ENCODE measurements around the gene MTM1.

The MTM1 gene

GRCh38 chrX:150683536-150684146, 115.2 kb downstream of the MTM1 start:
- TF ChIP-seq POLR2AphosphoS5 (IDR thresholded peaks at IDR 0.05; ENCODE audit: low read depth, low read length), result no peak
- TF ChIP-seq SIN3A (IDR thresholded peaks at IDR 0.05; ENCODE audit: borderline replicate concordance, insufficient read depth, low read length), result no peak
- TF ChIP-seq REST (IDR thresholded peaks at IDR 0.05; ENCODE audit: insufficient read depth in 1 of 2, low read depth in 2 of 2, low read length in 2 of 2), result no peak
- TF ChIP-seq TAF1 (IDR thresholded peaks at IDR 0.05; ENCODE audit: borderline replicate concordance, insufficient read depth, low read length), result no peak
- no peak for TF ChIP-seq FOXP2 (optimal IDR thresholded peaks at IDR 0.05; ENCODE audit: borderline replicate concordance, extremely low read depth, extremely low read length, insufficient read depth)

- TF ChIP-seq TAF1 (IDR thresholded peaks at IDR 0.05; ENCODE audit: borderline replicate concordance, insufficient read depth, low read length), result no peak
- no peak for TF ChIP-seq REST (IDR thresholded peaks at IDR 0.05; ENCODE audit: insufficient read depth in 1 of 2, low read depth in 2 of 2, low read length in 2 of 2)
- no peak for TF ChIP-seq SIN3A (IDR thresholded peaks at IDR 0.05; ENCODE audit: borderline replicate concordance, insufficient read depth, low read length)
- no peak for TF ChIP-seq FOXP2 (optimal IDR thresholded peaks at IDR 0.05; ENCODE audit: borderline replicate concordance, extremely low read depth, extremely low read length, insufficient read depth)
- TF ChIP-seq POLR2AphosphoS5 (IDR thresholded peaks at IDR 0.05; ENCODE audit: low read depth, low read length), result no peak
These were observed 120.6 kb downstream of the MTM1 start for GRCh38 chrX:150688911-150689451.

GRCh38 chrX:150690126-150690525, 121.7 kb downstream of the MTM1 start:
- TF ChIP-seq SIN3A (IDR thresholded peaks at IDR 0.05; ENCODE audit: borderline replicate concordance, insufficient read depth, low read length) (no peak), FOXP2 (optimal IDR thresholded peaks at IDR 0.05; ENCODE audit: borderline replicate concordance, extremely low read depth, extremely low read length, insufficient read depth) (no peak), POLR2AphosphoS5 (IDR thresholded peaks at IDR 0.05; ENCODE audit: low read depth, low read length) (no peak), REST (IDR thresholded peaks at IDR 0.05; ENCODE audit: insufficient read depth in 1 of 2, low read depth in 2 of 2, low read length in 2 of 2) (no peak), TAF1 (IDR thresholded peaks at IDR 0.05; ENCODE audit: borderline replicate concordance, insufficient read depth, low read length) (no peak)

- TF ChIP-seq TAF1 (IDR thresholded peaks at IDR 0.05; ENCODE audit: borderline replicate concordance, insufficient read depth, low read length) (no peak), REST (IDR thresholded peaks at IDR 0.05; ENCODE audit: insufficient read depth in 1 of 2, low read depth in 2 of 2, low read length in 2 of 2) (no peak), SIN3A (IDR thresholded peaks at IDR 0.05; ENCODE audit: borderline replicate concordance, insufficient read depth, low read length) (no peak), POLR2AphosphoS5 (IDR thresholded peaks at IDR 0.05; ENCODE audit: low read depth, low read length) (no peak), FOXP2 (optimal IDR thresholded peaks at IDR 0.05; ENCODE audit: borderline replicate concordance, extremely low read depth, extremely low read length, insufficient read depth) (no peak)
These were observed 123.9 kb downstream of the MTM1 start for GRCh38 chrX:150692296-150692695.

All from PFSK-1 (cell line).